ENCODE results near the gene ZFP3.
"Not testable (repeated sequence)": the region's sequence is repeated elsewhere in the genome, so short reads cannot be mapped to it uniquely, and the experiment has no call there.

Gene ZFP3

GRCh38 chr17:5080591-5080990 lies 2.3 kb downstream of the ZFP3 start:
- DNase-seq, result no peak

- DNase-seq, result no peak
These were observed 14.1 kb downstream of the ZFP3 start for GRCh38 chr17:5092218-5093010.

DNA sequence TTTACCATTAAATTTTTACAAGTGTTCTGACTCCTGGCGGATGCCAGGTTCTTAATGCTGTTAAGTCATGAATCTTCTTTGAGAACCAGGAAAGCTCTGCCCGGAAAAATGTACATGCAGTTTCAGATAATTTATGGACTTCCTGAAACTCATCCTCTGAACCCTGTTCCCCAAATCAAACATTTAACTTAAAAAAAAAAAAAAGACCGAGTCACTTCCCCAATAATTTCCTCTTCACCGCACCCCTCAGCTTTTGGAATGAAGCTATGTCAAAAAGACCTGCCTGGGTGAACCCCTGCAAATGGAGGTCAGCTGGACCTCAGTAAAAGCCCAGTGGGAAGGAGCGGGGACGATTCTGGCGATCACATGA lies 18.4 kb downstream of the ZFP3 start:
- DNase-seq, result no peak

GRCh38 chr17:5097101-5097834 lies 19.0 kb downstream of the ZFP3 start:
- DNase-seq, result peak; percentile 11 to 17

DNA sequence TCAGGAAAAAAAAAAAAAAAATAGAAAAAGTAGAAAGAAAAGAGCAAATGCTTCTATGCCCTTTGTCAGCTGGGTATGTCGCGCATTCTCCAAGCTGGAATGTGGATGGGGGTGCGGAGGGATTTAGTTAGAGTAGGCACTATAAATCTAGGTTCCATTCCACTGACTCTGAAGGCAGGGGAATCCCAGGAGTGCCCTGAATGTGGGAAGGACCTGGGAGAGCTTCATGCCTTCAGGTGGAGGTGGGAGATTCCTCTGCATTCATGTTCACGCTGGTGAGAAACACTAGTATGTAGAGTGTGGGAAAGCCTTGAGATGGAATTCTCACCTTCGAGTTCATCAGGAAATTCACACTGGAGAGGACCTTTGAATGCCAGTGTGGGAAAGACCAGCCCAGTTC lies 21.0 kb downstream of the ZFP3 start:
- DNase-seq, result no peak

GRCh38 chr17:5100832-5101231 lies 22.6 kb downstream of the ZFP3 start:
- no peak for DNase-seq

GRCh38 chr17:5110816-5111215 lies 32.5 kb downstream of the ZFP3 start:
- no peak for DNase-seq

GRCh38 chr17:5111402-5112204 lies 33.3 kb downstream of the ZFP3 start, which contains the start of gene ZNF232:
Gene ZNF232, minus strand, starts transcription at chr17:5111878. Its CDS starts 56 bp downstream, at chr17:5111822.
- DNase-seq, result peak; percentile 50 to 85

DNA sequence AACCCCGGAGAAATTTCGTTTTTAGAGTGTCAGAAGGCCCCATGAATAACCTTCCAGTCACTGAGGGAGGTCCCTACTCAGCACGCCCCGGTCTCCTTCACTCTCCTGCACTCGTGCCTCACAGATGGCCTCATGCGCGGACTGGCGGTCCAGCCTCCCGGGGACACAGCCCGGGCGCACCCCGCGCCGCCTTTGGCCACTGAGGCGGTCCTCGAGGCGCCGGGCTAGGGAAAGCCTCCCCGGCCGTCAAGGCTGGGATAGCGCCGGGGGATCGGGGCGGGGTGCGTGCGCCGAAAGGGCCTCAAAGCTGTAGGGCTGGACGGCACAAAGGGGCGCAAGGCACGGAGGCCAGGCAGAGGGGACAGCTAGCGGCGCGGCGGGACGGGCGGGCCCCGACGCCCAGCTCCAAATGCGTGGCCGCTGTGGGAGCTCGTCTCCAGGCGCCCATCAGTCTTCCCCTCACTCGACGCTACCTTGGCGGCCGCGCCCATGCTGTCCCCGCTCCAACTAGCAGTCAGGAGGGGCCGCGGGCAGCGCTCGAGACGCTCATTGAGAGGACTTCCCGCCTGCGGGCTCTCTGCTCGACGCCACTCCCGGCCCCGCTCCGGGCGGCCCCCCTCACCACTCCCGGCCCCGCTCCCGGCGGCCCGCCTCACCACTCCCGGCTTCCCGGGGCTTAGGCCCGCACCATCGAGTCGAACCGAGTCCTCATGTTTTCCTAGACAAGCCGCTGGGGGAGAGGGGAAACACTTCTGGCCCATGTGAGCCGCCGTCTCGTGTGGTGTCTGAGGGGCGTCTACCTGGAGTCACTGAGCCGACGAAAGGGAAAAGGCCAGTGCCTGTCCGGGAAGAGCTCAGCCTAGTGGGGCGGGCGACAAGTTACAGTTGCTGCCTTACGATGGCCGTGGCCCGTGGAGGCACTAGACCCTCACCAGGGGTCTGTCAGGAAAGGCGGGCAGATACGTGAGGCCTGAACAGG lies 37.7 kb downstream of the ZFP3 start, which contains the start of gene USP6:
Gene USP6, plus strand, starts transcription at position 360 of the 979 bp plus-strand sequence. CDS start 14,336 bp downstream, outside the sequence.
- no peak for DNase-seq

GRCh38 chr17:5118219-5118618 lies 40.0 kb downstream of the ZFP3 start:
- no peak for DNase-seq

DNA sequence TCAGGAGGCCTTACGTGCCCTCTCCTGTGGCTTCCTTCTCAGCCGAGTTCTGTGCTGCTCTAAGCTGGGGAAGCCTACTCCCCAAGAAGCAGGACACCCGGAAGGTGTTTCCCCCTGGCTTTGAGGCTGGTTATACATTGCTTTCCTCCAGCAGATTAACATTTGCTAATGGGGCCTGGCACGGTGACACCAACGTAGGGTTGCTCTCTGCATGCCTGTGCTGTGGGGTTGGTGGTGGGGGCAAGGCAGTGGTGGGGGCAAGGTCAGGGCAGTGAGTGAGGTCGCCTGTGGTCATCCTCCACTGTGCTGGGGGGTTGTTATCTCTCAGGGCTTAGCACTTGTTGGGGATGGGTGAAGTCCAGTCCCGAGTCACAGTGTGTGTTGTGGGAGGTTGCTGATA lies 41.8 kb downstream of the ZFP3 start:
- no peak for DNase-seq

DNA sequence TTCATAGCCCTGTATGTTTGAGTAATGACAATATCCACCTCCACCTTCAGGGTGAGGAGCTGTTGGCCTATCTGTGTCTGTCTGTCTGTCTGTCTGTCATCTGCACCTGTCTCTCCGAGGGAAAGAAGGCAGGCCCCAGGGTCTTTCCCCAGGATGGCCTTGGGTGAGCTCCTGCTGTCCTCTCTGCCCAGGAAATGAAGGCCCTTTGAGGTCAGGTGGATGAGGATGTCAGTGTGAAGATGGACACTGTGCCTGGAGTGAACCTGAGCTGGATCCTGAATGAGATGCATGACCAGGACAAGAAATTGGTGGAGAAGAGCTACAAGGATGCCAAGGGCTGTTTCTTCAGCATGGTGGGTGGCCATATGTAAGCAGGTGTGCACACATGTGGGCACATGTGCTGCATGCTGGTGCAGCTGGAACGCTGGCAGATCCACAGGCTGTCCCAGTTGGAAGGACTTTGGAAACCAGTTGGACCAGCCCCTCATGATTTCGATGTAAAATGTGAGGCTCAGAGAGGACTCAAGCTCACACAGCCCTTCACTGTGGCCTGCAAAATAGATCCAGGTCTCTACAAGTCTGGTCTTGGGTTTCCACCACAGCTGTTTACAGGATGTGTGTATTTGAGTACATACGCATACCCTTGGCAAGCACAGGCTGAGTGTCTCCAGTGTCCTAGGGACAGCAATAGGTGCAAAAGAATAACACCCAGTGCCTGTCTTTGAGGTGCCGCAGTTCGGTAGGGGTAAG lies 42.3 kb downstream of the ZFP3 start:
- not testable (repeated sequence) for DNase-seq

DNA sequence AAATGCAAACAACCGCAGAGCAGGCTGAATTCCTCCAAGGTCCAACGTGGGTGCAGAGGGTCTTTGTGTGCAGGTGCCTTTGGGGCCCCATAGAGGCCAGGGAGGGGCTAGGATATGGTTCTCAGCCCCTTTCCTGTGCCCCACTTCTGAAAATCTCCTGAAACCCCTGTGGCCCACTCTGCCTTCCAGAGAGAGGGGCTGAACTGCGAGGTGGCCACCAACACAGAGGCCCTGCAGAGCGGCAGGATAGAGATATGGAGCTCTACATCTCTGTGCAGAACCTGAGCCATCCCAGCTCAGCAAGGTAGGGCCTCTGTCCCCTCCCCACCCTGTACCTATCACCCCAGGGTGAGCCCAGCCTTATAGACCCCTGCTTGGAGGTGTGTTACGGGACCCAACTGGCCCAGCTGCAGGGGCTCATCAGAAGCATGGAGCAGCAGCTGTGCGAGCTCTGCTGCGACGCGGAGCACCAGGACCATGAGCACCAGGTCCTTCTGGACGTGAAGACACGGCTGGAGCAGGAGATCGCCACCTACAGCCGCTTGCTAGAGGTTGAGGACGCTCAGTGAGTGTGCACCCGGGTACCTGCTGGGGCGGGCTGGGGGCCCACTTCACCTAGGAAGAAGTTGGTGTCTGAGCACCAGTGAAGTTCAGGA lies 43.0 kb downstream of the ZFP3 start:
- no peak for DNase-seq

GRCh38 chr17:5122056-5122455 lies 43.8 kb downstream of the ZFP3 start:
- not testable (repeated sequence) for DNase-seq

DNA sequence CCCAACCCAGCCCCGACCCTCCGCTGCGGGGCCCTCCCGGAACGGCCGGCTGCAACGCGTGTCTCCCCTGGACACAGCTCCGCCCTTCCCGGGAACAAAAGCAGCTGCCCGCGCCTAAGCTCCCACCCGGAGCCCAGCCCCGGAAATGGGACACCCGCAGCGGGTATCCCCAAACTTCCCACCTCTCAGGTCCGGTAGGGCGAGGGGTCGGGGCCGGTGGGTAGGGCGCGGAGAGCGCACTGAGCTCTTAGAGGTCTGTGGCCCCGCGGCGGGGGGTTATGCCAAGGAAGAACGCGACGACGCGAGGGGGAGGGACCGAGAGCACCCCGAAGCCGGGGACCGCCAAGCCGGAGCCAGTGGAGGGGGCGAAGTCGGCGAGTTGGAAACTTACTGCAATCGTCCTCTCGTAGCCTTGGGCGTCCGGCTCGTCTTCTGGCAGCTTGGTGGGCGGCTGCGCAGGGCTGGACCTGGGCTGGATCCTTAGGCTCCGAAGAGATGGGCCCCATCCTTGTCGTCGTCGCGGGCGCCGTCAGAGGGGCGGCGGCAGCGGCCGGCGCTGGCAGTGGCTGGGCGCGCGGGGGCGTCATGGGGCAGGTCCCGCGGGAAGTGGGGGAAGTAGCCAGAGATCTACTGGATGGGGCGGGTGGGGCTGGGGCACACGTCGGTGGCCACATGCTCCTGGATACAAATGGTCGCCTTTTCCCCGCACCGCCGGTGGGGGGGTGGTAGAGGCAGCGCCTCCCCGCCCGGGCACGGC lies 44.5 kb downstream of the ZFP3 start:
- no peak for DNase-seq

DNA sequence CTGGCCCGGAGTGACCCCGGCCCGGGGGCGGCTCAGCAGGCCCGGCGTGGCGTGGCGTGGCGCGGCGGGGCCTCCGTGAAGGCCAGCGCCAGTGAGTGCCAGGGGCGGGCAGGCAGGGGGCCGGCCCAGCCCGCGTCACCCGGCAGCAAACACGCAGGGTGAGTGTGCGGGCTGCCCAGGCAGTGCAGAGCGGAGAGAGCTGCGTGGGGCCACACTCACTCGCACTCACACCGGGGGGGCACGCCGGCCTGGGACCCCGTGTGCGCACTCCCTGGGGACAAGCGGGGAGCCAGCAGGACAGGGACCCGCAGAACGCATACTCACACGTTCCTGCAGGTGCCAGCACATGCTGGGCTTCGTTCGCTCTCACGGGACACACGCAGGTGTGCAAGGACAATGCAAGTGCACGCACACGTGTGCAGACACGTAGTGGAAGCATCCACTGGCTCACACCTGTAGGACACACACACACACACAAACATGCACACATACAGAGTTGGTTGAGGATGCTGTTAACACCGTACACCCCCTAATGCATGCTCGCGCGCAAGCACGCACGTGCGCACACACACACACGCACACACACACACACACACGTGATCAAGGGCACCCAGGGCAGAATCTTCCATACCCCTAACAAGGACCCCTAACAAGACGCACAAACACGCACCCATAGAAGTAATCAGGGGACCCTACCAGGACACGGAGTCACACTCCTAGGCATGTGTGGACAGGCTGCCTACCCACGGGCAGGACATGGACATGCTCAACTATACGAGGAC lies 45.3 kb downstream of the ZFP3 start:
- DNase-seq, result no peak

GRCh38 chr17:5124125-5124760 lies 46.0 kb downstream of the ZFP3 start:
- DNase-seq, result not testable (repeated sequence)

- DNase-seq, result not testable (repeated sequence)
These were observed 46.6 kb downstream of the ZFP3 start for GRCh38 chr17:5124896-5125295.

All from cerebellar nuclear complex (tissue), 1 donor.